Measurements from ENCODE around the gene MPP1. TPM values are rescaled to one million over a fixed set of nuclear protein-coding genes. Genes with fewer than 3 reads are reported as not detected.

The MPP1 gene
- total RNA-seq, 2 experiments from 2014 or later: 1.2 to 3.5 TPM

GRCh38 chrX:154840856-154841255, 35.6 kb upstream of the MPP1 start:
- Histone ChIP-seq H2AFZ (ENCODE audit: low read length) (no peak overlapping the region), H3K9me3 (ENCODE audit: low read length) (no peaks in the 10 kb centered on the region), H3K27ac (ENCODE audit: low read depth, low read length, poor library complexity, severe bottlenecking) (no peak overlapping the region)

GRCh38 chrX:154836163-154836562, 30.9 kb upstream of the MPP1 start:
- TF ChIP-seq EZH2phosphoT487 (IDR thresholded peaks at IDR 0.05; ENCODE audit: borderline replicate concordance, low read depth, low read length) (no peak), CTCF (conservative IDR thresholded peaks at IDR 0.05; ENCODE audit: low read length) (no peak)
- Histone ChIP-seq H3K79me2 (ENCODE audit: insufficient read depth, low read depth, low read length) (no peaks in the 10 kb centered on the region), H3K27ac (ENCODE audit: low read depth, low read length, poor library complexity, severe bottlenecking) (no peak overlapping the region), H3K4me2 (ENCODE audit: low read length) (no peak overlapping the region), H3K9me3 (ENCODE audit: low read length) (no peaks in the 10 kb centered on the region), H3K36me3 (ENCODE audit: insufficient read depth, low read length) (no peaks in the 10 kb centered on the region), H2AFZ (ENCODE audit: low read length) (no peak overlapping the region), H3K4me1 (ENCODE audit: insufficient read depth, low read length, poor library complexity, severe bottlenecking) (no peaks in the 10 kb centered on the region), H4K20me1 (ENCODE audit: insufficient read depth, low read length) (no peaks in the 10 kb centered on the region), H3K4me3 (ENCODE audit: low read depth, low read length, poor library complexity, severe bottlenecking) (no peak overlapping the region), H3K9me2 (ENCODE audit: insufficient read depth, low read length) (no peaks in the 10 kb centered on the region)
- DNase-seq (ENCODE audit: low spot score): no peak
- no TSS peak for BruUV-seq (replicated peaks)
- POLR2A ChIA-PET: no interaction called here
- intact Hi-C loops (cut with micrococcal nuclease; ENCODE audit: unreplicated experiment): no loop called here
- CTCF ChIA-PET (ENCODE audit: unreplicated experiment): no interaction called here

More at GRCh38 chrX:154840856-154841255, 35.6 kb upstream of the MPP1 start:
- BruUV-seq (replicated peaks): no TSS peak
- Histone ChIP-seq H3K36me3 (ENCODE audit: insufficient read depth, low read length) (no peaks in the 10 kb centered on the region), H3K4me1 (ENCODE audit: insufficient read depth, low read length, poor library complexity, severe bottlenecking) (no peaks in the 10 kb centered on the region), H3K4me3 (ENCODE audit: low read depth, low read length, poor library complexity, severe bottlenecking) (no peak overlapping the region), H3K79me2 (ENCODE audit: insufficient read depth, low read depth, low read length) (no peaks in the 10 kb centered on the region), H3K4me2 (ENCODE audit: low read length) (no peak overlapping the region), H3K9me2 (ENCODE audit: insufficient read depth, low read length) (no peaks in the 10 kb centered on the region), H4K20me1 (ENCODE audit: insufficient read depth, low read length) (no peaks in the 10 kb centered on the region)
- intact Hi-C loops (cut with micrococcal nuclease; ENCODE audit: unreplicated experiment): loop anchor here (5.0 kb wide), 1 partner anchor 94 kb away; no protein-coding TSS in a partner anchor
- TF ChIP-seq EZH2phosphoT487 (IDR thresholded peaks at IDR 0.05; ENCODE audit: borderline replicate concordance, low read depth, low read length) (no peak), CTCF (conservative IDR thresholded peaks at IDR 0.05; ENCODE audit: low read length) (peak; percentile 76)
- CTCF ChIA-PET (ENCODE audit: unreplicated experiment): no interaction called here
- peak; percentile 39 for DNase-seq (ENCODE audit: low spot score)
- POLR2A ChIA-PET: no interaction called here

GRCh38 chrX:154834562-154834961, 29.3 kb upstream of the MPP1 start, which contains the start of gene SMIM9:
Gene SMIM9 (minus strand): TSS chrX:154834662. CDS start chrX:154830856, 3,806 bp downstream.
- Histone ChIP-seq H3K27ac (ENCODE audit: low read depth, low read length, poor library complexity, severe bottlenecking) (no peak within 1 kb of the TSS), H4K20me1 (ENCODE audit: insufficient read depth, low read length) (no peaks in the 10 kb centered on the region), H2AFZ (ENCODE audit: low read length) (no peak within 1 kb of the TSS), H3K4me2 (ENCODE audit: low read length) (no peak within 1 kb of the TSS), H3K4me3 (ENCODE audit: low read depth, low read length, poor library complexity, severe bottlenecking) (no peak within 1 kb of the TSS), H3K9me2 (ENCODE audit: insufficient read depth, low read length) (no peaks in the 10 kb centered on the region), H3K9me3 (ENCODE audit: low read length) (no peaks in the 10 kb centered on the region), H3K4me1 (ENCODE audit: insufficient read depth, low read length, poor library complexity, severe bottlenecking) (no peaks in the 10 kb centered on the region), H3K79me2 (ENCODE audit: insufficient read depth, low read depth, low read length) (no peaks in the 10 kb centered on the region), H3K36me3 (ENCODE audit: insufficient read depth, low read length) (no peaks in the 10 kb centered on the region)
- POLR2A ChIA-PET: interaction anchor here (0.9 kb wide), 1 partner anchor 17 kb away, joined by 3 read pairs; no protein-coding TSS in a partner anchor
- BruUV-seq (replicated peaks): no TSS peak
- no peak for DNase-seq (ENCODE audit: low spot score)
- CTCF ChIA-PET (ENCODE audit: unreplicated experiment): no interaction called here
- intact Hi-C loops (cut with micrococcal nuclease; ENCODE audit: unreplicated experiment): no loop called here
- TF ChIP-seq EZH2phosphoT487 (IDR thresholded peaks at IDR 0.05; ENCODE audit: borderline replicate concordance, low read depth, low read length) (no peak), CTCF (conservative IDR thresholded peaks at IDR 0.05; ENCODE audit: low read length) (no peak)
